Measurements from ENCODE around the gene TMEM170B. TPM values are rescaled to one million over a fixed set of nuclear protein-coding genes. Genes with fewer than 3 reads are reported as not detected.

The TMEM170B gene
- total and polyA plus RNA-seq, 5 donors from 2014 or later, result 0.06 to 0.27 (median 0.21) TPM; not detected in 1

DNA sequence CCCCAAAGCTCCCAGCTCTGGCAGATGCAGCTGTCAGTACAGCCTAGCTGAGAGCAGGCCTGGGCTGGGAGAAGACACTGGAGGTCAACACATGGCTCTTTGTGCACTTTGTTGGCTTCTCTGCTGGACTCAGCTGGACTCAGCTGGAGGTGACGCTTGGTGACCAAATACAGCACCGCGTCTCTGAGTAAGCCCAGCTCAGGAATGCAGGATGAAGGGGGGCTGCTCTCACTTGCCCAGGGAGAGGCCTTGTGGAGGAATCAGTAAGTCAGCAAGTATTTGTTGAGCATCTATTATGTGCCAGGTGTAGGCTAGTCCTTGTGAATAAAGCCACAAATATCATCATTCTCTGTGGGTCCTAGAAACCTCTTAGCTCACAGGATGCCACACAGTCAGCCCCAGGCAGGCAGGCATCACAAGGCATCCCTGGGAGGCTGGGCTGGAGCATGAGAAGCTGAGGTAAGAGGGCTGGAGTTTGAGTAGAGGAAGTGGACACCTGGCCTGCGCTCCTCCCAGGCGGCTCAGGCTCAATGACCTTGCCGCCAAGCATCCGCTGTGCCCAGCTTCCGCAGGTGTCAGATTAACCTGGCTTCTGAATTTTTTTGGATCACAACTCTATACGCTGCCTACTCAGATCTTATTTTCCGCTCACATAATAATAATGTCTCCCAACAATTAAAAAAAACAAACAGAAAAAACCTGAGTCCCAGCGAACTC is 95.4 kb downstream of the TMEM170B start:
- peaks cover 2% of the 10 kb centered on the region for H3K27me3 ChIP-seq (ENCODE audit: control insufficient read depth, insufficient read depth, low read length)
- Mint-ChIP-seq H3K4me3 (no peak overlapping the region), H3K27ac (no peak overlapping the region), H3K27me3 (no peaks in the 10 kb centered on the region), H3K4me1 (no peaks in the 10 kb centered on the region), H3K9me3 (no peaks in the 10 kb centered on the region), H3K36me3 (no peaks in the 10 kb centered on the region)
- no peak for ATAC-seq (ENCODE audit: low read depth in 2 of 2)
- no peaks in the 10 kb centered on the region for H3K36me3 ChIP-seq (ENCODE audit: control insufficient read depth, insufficient read depth, low read length)
- no peak overlapping the region for H3K4me3 ChIP-seq (ENCODE audit: low read depth, low read length)
- no peaks in the 10 kb centered on the region for H3K4me1 ChIP-seq (ENCODE audit: control insufficient read depth, insufficient read depth, low read length, poor library complexity, severe bottlenecking)
- DNase-seq, result no peak
- no peak overlapping the region for H3K27ac ChIP-seq (ENCODE audit: insufficient read depth, low read length, poor library complexity, severe bottlenecking)
- H3K9me3 ChIP-seq (ENCODE audit: control insufficient read depth in 2 of 2, low read length in 2 of 2), result no peaks in the 10 kb centered on the region

Other genes starting within 250 kb of the TMEM170B start
- gene ADTRP, start 241.1 kb downstream of the TMEM170B start, total RNA-seq, result 40.9 TPM
- 10 to 100 TPM; 27.3 to 41.7 (median 39.4) TPM for gene ADTRP, start 241.1 kb downstream of the TMEM170B start, polyA plus RNA-seq